Naive thymus-derived CD8-positive, alpha-beta T cell (primary cell): Measurements from ENCODE around the gene FAM135A. TPM values are rescaled to one million over a fixed set of nuclear protein-coding genes. Genes with fewer than 3 reads are reported as not detected.
"Not testable (repeated sequence)": the region's sequence is repeated elsewhere in the genome, so short reads cannot be mapped to it uniquely, and the experiment has no call there.

Experiments
- ATAC-seq, 2 donors: fragments of 150-1000 bp; cut with Tn5 transposase in 1 of 2; sonication (Bioruptor Pico), chemical (Tn5 transposase) in 1 of 2; 1 replicate in 1 of 2; 2 replicates in 1 of 2; pipeline ENCODE4 v1.10.0; 2021; ENCODE audit warnings: mild to moderate bottlenecking in 2 of 2, moderate library complexity in 2 of 2
- POLR2A ChIA-PET: fragments of 350-600 bp; sonication (Branson Sonifier 250); formaldehyde crosslinking; loops from one replicate; lab custom pipeline; 2021; ENCODE audit warnings: antibody characterized with exemption; lab: Charles Lee
- DNase-seq, 10 donors: peaks; one replicate each; pipeline versions ENCODE4 v3.0.0 to v3.0.0-alpha.2; 2020 to 2022
- H3K27ac Mint-ChIP-seq, 10 donors: one replicate each; pipeline ENCODE4 v1.8.0; 2020 to 2022; ENCODE audit warnings: mild to moderate bottlenecking in 10 of 10, mixed read lengths in 10 of 10, moderate library complexity in 4 of 10, inconsistent platforms in 1 of 10
- H3K27me3 Mint-ChIP-seq, 5 donors: one replicate each; pipeline ENCODE4 v1.8.0; 2021 to 2022; ENCODE audit warnings: mixed read lengths in 5 of 5
- H3K36me3 Mint-ChIP-seq, 3 donors: one replicate each; pipeline ENCODE4 v1.8.0; 2020 to 2022; ENCODE audit warnings: mixed read lengths in 3 of 3, mild to moderate bottlenecking in 2 of 3, inconsistent platforms in 1 of 3
- H3K4me1 Mint-ChIP-seq, 4 donors: one replicate each; pipeline ENCODE4 v1.8.0; 2021 to 2022; ENCODE audit warnings: mixed read lengths in 4 of 4
- H3K4me3 Mint-ChIP-seq, 10 donors: one replicate each; pipeline ENCODE4 v1.8.0; 2020 to 2022; ENCODE audit warnings: mild to moderate bottlenecking in 10 of 10, mixed read lengths in 10 of 10, moderate library complexity in 6 of 10, inconsistent platforms in 1 of 10
- H3K9me3 Mint-ChIP-seq, 9 donors: one replicate each; pipeline ENCODE4 v1.8.0; 2020 to 2022; ENCODE audit warnings: mixed read lengths in 9 of 9, mild to moderate bottlenecking in 3 of 9, inconsistent platforms in 1 of 9, moderate library complexity in 1 of 9
- polyA plus RNA-seq, 3 donors: library from polyadenylated mRNA; unstranded; fragments of 300-500 nt; fragmentation: Illumina TruSeq; gene quantifications; one replicate each; pipeline ENCODE4 v1.2.3, GENCODE V29; 2021
- total RNA-seq, 8 experiments: library from RNA in 2 of 8; stranded (reverse) in 2 of 8; gene quantifications; one replicate each; pipeline ENCODE4 v1.2.3 and lab custom pipeline; 2021 to 2026

FAM135A gene
- total and polyA plus RNA-seq, 5 experiments from 2014 or later = 2.9 to 11.5 (median 3.9) TPM

GRCh38 chr6:70436320-70436719, 23.0 kb downstream of the FAM135A start:
- Mint-ChIP-seq H3K4me1 (peaks cover 0 to under 1% (median 0%) of the 10 kb centered on the region in 4 donors), H3K27me3 (no peaks in the 10 kb centered on the region), H3K36me3 (peaks cover 12 to 39% (median 39%) of the 10 kb centered on the region in 3 donors), H3K27ac (no peak overlapping the region), H3K9me3 (peaks cover 0 to 7% (median 3%) of the 10 kb centered on the region in 9 donors), H3K4me3 (no peak overlapping the region)
- ATAC-seq = no peak
- POLR2A ChIA-PET = no interaction called here
- DNase-seq = no peak

DNA sequence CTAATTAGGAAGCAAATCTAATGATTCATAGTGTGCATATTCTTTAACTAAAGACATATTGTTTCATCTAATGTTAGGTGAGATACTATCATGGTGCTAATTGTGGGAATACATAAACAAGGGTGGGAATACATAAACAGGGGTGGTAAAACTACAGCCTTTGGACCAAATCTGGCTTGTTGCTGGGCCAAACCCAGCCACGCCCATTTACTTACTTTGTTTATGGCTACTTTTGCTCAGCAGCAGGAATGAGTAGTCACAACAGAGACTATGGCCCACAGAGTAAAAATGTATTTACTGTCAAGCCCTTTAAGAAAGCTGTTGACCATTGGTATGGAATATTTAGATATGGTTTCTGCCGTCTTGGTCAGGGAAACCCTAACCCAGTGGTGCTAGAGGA, 31.7 kb downstream of the FAM135A start:
- DNase-seq (no peak), ATAC-seq (no peak)
- peaks cover 7 to 24% (median 13%) of the 10 kb centered on the region in 9 donors for H3K9me3 Mint-ChIP-seq
- peaks cover 31 to 57% (median 40%) of the 10 kb centered on the region in 3 donors for H3K36me3 Mint-ChIP-seq
- no peak overlapping the region for H3K4me3 Mint-ChIP-seq
- no peaks in the 10 kb centered on the region for H3K4me1 Mint-ChIP-seq
- H3K27ac Mint-ChIP-seq = no peak overlapping the region
- POLR2A ChIA-PET = no interaction called here
- no peaks in the 10 kb centered on the region for H3K27me3 Mint-ChIP-seq

GRCh38 chr6:70447343-70448070, 34.2 kb downstream of the FAM135A start:
- ATAC-seq, POLR2A ChIA-PET, DNase-seq, H3K27ac Mint-ChIP-seq, H3K27me3 Mint-ChIP-seq, H3K4me3 Mint-ChIP-seq, H3K4me1 Mint-ChIP-seq: not testable (repeated sequence)
- Mint-ChIP-seq H3K36me3 (peaks cover 31 to 57% (median 37%) of the 10 kb centered on the region in 3 donors), H3K9me3 (peaks cover 7 to 24% (median 16%) of the 10 kb centered on the region in 9 donors)

- H3K27me3 Mint-ChIP-seq, POLR2A ChIA-PET, H3K27ac Mint-ChIP-seq, ATAC-seq, DNase-seq, H3K4me3 Mint-ChIP-seq, H3K9me3 Mint-ChIP-seq, H3K4me1 Mint-ChIP-seq: not testable (repeated sequence)
- H3K36me3 Mint-ChIP-seq = peaks cover 5 to 33% (median 29%) of the 10 kb centered on the region in 3 donors
These were observed 40.6 kb downstream of the FAM135A start for GRCh38 chr6:70453899-70454298.

DNA sequence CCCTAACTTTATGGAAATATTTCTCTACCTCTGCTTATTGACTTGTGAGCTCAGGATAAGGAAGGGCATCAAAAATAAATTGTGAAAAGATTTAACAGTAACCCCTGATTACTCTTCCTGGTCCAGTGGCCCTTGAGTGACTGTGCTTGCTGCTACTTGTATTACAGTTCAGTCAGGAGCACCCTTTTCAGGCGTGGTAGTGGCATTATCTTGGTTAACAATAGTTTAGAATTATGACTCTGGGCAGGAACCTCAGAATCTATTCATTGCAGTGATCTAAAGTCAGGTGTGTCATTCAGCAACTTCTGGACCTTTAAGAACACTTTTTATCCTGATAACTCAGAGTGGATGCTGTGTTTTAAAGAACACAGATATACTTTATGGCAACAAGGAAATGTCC, 43.4 kb downstream of the FAM135A start:
- ATAC-seq (no peak), DNase-seq (no peak)
- Mint-ChIP-seq H3K27me3 (no peaks in the 10 kb centered on the region), H3K27ac (no peak overlapping the region), H3K4me1 (peaks cover 0 to 2% (median 0%) of the 10 kb centered on the region in 4 donors), H3K36me3 (peaks cover 6 to 40% (median 33%) of the 10 kb centered on the region in 3 donors), H3K9me3 (peaks cover 0 to 4% (median 0%) of the 10 kb centered on the region in 9 donors), H3K4me3 (no peak overlapping the region)
- POLR2A ChIA-PET = no interaction called here

DNA sequence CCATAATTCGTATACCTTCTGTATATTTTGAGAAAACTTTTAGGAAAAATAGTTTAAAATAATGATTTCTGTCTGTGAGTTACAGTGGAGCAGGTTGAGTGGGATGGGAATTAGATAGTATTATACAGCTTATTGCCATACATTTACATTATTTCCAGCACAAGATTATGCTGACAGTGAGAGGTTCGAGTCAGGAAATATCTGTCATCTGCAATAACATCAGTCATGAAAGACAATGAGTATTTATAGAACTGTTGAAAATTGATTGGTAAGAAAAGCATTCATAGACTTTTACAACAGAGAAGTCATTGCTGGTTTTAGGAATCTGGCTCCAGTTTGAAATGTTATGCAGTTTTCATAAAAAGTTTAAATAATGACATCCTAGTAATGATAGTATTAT, 45.9 kb downstream of the FAM135A start:
- Mint-ChIP-seq H3K27ac (no peak overlapping the region), H3K9me3 (peaks cover 0 to 2% (median 0%) of the 10 kb centered on the region in 9 donors), H3K27me3 (no peaks in the 10 kb centered on the region), H3K4me1 (peaks cover 0 to 4% (median 0%) of the 10 kb centered on the region in 4 donors), H3K4me3 (no peak overlapping the region), H3K36me3 (peaks cover 6 to 31% (median 21%) of the 10 kb centered on the region in 3 donors)
- ATAC-seq (no peak), DNase-seq (no peak)
- POLR2A ChIA-PET = no interaction called here

- DNase-seq, ATAC-seq, POLR2A ChIA-PET, H3K4me3 Mint-ChIP-seq, H3K4me1 Mint-ChIP-seq, H3K27me3 Mint-ChIP-seq, H3K27ac Mint-ChIP-seq, H3K9me3 Mint-ChIP-seq: not testable (repeated sequence)
- H3K36me3 Mint-ChIP-seq = peaks cover 6 to 28% (median 17%) of the 10 kb centered on the region in 3 donors
These were observed 46.4 kb downstream of the FAM135A start for GRCh38 chr6:70459699-70460098.

DNA sequence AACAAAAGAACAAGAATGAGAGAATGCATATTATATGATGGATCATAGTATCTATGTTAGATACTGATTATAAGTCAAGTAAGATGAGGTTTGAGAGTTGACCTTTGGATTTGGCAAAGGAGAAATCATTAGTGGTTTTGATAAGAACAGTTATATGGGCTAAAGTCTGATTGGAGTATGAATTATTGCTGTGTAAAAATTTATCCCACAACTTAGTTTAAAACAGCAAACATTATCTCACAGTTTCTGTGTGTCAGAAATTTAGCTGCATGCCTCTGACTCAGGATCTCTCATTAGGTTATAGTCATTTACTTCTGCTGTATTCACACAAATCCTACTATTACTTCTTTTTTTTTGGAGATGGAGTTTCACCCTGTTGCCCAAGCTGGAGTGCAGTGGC, 56.7 kb downstream of the FAM135A start:
- H3K4me1 Mint-ChIP-seq = peaks cover 0 to 8% (median 0%) of the 10 kb centered on the region in 4 donors
- H3K27ac Mint-ChIP-seq = no peak overlapping the region
- peaks cover 0 to 2% (median 0%) of the 10 kb centered on the region in 9 donors for H3K9me3 Mint-ChIP-seq
- H3K36me3 Mint-ChIP-seq = peaks cover 14 to 54% (median 53%) of the 10 kb centered on the region in 3 donors
- H3K27me3 Mint-ChIP-seq = no peaks in the 10 kb centered on the region
- POLR2A ChIA-PET = no interaction called here
- DNase-seq (no peak), ATAC-seq (no peak)
- no peak overlapping the region for H3K4me3 Mint-ChIP-seq

GRCh38 chr6:70470510-70470909, 57.2 kb downstream of the FAM135A start:
- POLR2A ChIA-PET, ATAC-seq, H3K4me3 Mint-ChIP-seq, DNase-seq, H3K27me3 Mint-ChIP-seq, H3K27ac Mint-ChIP-seq, H3K9me3 Mint-ChIP-seq, H3K4me1 Mint-ChIP-seq: not testable (repeated sequence)
- H3K36me3 Mint-ChIP-seq = peaks cover 14 to 52% (median 51%) of the 10 kb centered on the region in 3 donors

GRCh38 chr6:70474751-70475150, 61.4 kb downstream of the FAM135A start:
- H3K9me3 Mint-ChIP-seq = peaks cover 0 to 8% (median 0%) of the 10 kb centered on the region in 9 donors
- POLR2A ChIA-PET = no interaction called here
- DNase-seq = no peak
- no peaks in the 10 kb centered on the region for H3K27me3 Mint-ChIP-seq
- no peak for ATAC-seq
- no peak overlapping the region for H3K4me3 Mint-ChIP-seq
- peaks cover 0 to 4% (median 0%) of the 10 kb centered on the region in 4 donors for H3K4me1 Mint-ChIP-seq
- H3K36me3 Mint-ChIP-seq = peaks cover 32 to 58% (median 47%) of the 10 kb centered on the region in 3 donors
- H3K27ac Mint-ChIP-seq = no peak overlapping the region

- POLR2A ChIA-PET = no interaction called here
- Mint-ChIP-seq H3K4me1 (no peaks in the 10 kb centered on the region), H3K27ac (no peak overlapping the region), H3K9me3 (peaks cover 0 to 8% (median 0%) of the 10 kb centered on the region in 9 donors), H3K27me3 (no peaks in the 10 kb centered on the region), H3K4me3 (no peak overlapping the region), H3K36me3 (peaks cover 22 to 49% (median 36%) of the 10 kb centered on the region in 3 donors)
- DNase-seq (no peak), ATAC-seq (no peak)
These were observed 65.9 kb downstream of the FAM135A start for GRCh38 chr6:70479236-70479635.

DNA sequence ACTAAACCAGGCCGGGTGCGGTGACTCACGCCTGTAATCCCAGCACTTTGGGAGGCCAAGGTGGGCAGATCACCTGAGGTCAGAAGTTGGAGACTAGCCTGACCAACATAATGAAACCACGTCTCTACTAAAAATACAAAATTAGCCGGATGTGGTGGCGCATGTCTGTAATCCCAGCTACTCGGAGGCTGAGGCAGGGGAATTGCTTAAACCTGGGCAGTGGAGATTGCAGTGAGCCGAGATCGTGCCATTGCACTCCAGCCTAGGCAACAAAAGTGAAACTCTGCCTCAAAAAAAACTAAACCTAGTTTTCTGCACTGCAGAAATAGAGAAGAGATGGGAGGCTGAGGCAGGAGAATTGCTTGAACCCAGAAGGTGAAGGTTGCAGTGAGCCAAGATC, 73.3 kb downstream of the FAM135A start:
- ATAC-seq, DNase-seq, H3K27ac Mint-ChIP-seq, H3K4me3 Mint-ChIP-seq, H3K27me3 Mint-ChIP-seq, H3K9me3 Mint-ChIP-seq, POLR2A ChIA-PET, H3K4me1 Mint-ChIP-seq: not testable (repeated sequence)
- peaks cover 3 to 18% (median 6%) of the 10 kb centered on the region in 3 donors for H3K36me3 Mint-ChIP-seq

DNA sequence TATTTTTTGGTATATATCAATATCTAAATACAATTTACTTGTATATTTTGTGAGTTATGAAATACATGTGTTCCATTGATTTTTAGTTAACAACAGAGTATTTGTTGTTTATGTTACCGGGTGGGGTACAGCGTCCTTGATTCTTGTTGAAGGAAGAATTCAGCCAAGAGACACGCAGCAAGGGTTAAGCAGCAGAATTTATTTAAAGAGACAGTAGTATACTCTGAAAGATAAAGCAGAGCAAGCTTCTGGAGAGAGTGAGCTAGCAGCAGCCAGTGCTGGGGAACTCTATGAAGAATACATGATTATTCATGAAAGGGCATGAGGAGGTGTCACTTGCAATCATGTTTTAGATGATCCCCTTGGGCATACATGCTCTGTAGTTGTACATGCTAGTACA, 76.1 kb downstream of the FAM135A start:
- peaks cover 0 to 8% (median 0%) of the 10 kb centered on the region in 3 donors for H3K36me3 Mint-ChIP-seq
- no peak overlapping the region for H3K4me3 Mint-ChIP-seq
- H3K27ac Mint-ChIP-seq = no peak overlapping the region
- H3K27me3 Mint-ChIP-seq = no peaks in the 10 kb centered on the region
- no peaks in the 10 kb centered on the region for H3K4me1 Mint-ChIP-seq
- POLR2A ChIA-PET = no interaction called here
- ATAC-seq (no peak), DNase-seq (no peak)
- H3K9me3 Mint-ChIP-seq = no peaks in the 10 kb centered on the region
